SK-N-SH (cell line): ENCODE data around the gene N4BP3. TPM values are rescaled to one million over a fixed set of nuclear protein-coding genes. Genes with fewer than 3 reads are reported as not detected.

Experiments
- CTCF ChIA-PET: fragments of 300-600, 350-600 bp; formaldehyde crosslinking; extraction: SDS; loops from one replicate; lab custom pipeline; 2021; lab: Yijun Ruan, JAX
- POLR2A ChIA-PET: fragments of 350-600 bp; sonication (Branson Sonifier 250); formaldehyde crosslinking; extraction: SDS; loops from one replicate; lab custom pipeline; 2020; ENCODE audit warnings: antibody characterized with exemption, inconsistent platforms; lab: Yijun Ruan, JAX
- DNase-seq: peaks from one replicate; pipeline ENCODE4 v3.0.0; 2012
- H2AFZ ChIP-seq: fragments of 200-600 bp; sonication (generic); 2 replicates; pipeline ENCODE4 v1.8.1; 2016; ENCODE audit warnings: antibody characterized with exemption, mild to moderate bottlenecking, low read depth
- H3F3A ChIP-seq: fragments of 200-600 bp; sonication (generic); replicated peaks from 2 replicates; pipeline ENCODE3; 2016; ENCODE audit warnings: antibody characterized with exemption, mild to moderate bottlenecking; ENCODE audit not compliant: insufficient read depth
- H3K27ac ChIP-seq, 2 experiments: fragments of 200-500 bp in 1 of 2; fragments of 200-600 bp in 1 of 2; sonication (Bioruptor generic) in 1 of 2; sonication (generic), shearing (Covaris generic) in 1 of 2; 2 replicates each; pipeline versions ENCODE4 v1.5.1 to v1.6.1; 2014 to 2016; ENCODE audit warnings: low read depth in 2 of 2, inconsistent platforms in 1 of 2, low read length in 1 of 2, mild to moderate bottlenecking in 1 of 2, mixed read lengths in 1 of 2
- H3K27me3 ChIP-seq: fragments of 200-600 bp; sonication (generic), shearing (Covaris generic); 2 replicates; pipeline ENCODE4 v1.6.1; 2016; ENCODE audit warnings: mixed run types; ENCODE audit not compliant: insufficient read depth
- H3K36me3 ChIP-seq, 2 experiments: fragments of 200-500 bp in 1 of 2; fragments of 200-600 bp in 1 of 2; sonication (Bioruptor generic) in 1 of 2; sonication (generic) in 1 of 2; replicated peaks in 1 of 2; 2 replicates each; pipeline versions ENCODE3 to v1.5.1; 2014 to 2016; ENCODE audit warnings: low read length in 1 of 2, mild to moderate bottlenecking in 1 of 2; ENCODE audit not compliant: insufficient read depth in 2 of 2, control insufficient read depth in 1 of 2
- H3K4me1 ChIP-seq, 2 experiments: fragments of 200-500 bp in 1 of 2; fragments of 200-600 bp in 1 of 2; sonication (Bioruptor generic) in 1 of 2; sonication (generic), shearing (Covaris generic) in 1 of 2; 2 replicates each; pipeline versions ENCODE4 v1.5.1 to v1.6.1; 2014 to 2016; ENCODE audit warnings: low read depth in 1 of 2, low read length in 1 of 2, mixed run types in 1 of 2; ENCODE audit not compliant: insufficient read depth in 2 of 2, control insufficient read depth in 1 of 2
- H3K4me2 ChIP-seq: fragments of 200-600 bp; sonication (generic), shearing (Covaris generic); 2 replicates; pipeline ENCODE4 v1.6.1; 2017; ENCODE audit warnings: mixed run types
- H3K4me3 ChIP-seq, 2 experiments: fragments of 200-500 bp in 1 of 2; fragments of 200-600 bp in 1 of 2; sonication (Bioruptor generic) in 1 of 2; sonication (generic), shearing (Covaris generic) in 1 of 2; 2 replicates each; pipeline versions ENCODE4 v1.5.1 to v1.8.1; 2014 to 2016; ENCODE audit warnings: low read depth in 2 of 2, inconsistent platforms in 1 of 2, low read length in 1 of 2, mild to moderate bottlenecking in 1 of 2, mixed read lengths in 1 of 2, moderate library complexity in 1 of 2
- H3K79me2 ChIP-seq: fragments of 200-600 bp; sonication (generic); 2 replicates; pipeline ENCODE4 v1.8.1; 2017; ENCODE audit warnings: mild to moderate bottlenecking; ENCODE audit not compliant: insufficient read depth
- H3K9ac ChIP-seq: fragments of 200-600 bp; sonication (generic); 2 replicates; pipeline ENCODE4 v1.6.1; 2017; ENCODE audit warnings: mixed run types
- H3K9me2 ChIP-seq: fragments of 200-600 bp; sonication (generic); 2 replicates; pipeline ENCODE4 v1.6.1; 2017; ENCODE audit warnings: mixed run types
- H3K9me3 ChIP-seq: fragments of 200-600 bp; sonication (generic); 2 replicates; pipeline ENCODE4 v1.6.1; 2017; ENCODE audit warnings: mixed run types, mild to moderate bottlenecking, moderate library complexity
- H4K20me1 ChIP-seq: fragments of 200-600 bp; sonication (generic); 2 replicates; pipeline ENCODE4 v1.6.1; 2017; ENCODE audit warnings: mild to moderate bottlenecking, mixed run types; ENCODE audit not compliant: insufficient read depth
- EZH2phosphoT487 ChIP-seq: fragments of 200-600 bp; sonication (generic); IDR thresholded peaks from 2 replicates; pipeline ENCODE4 v1.6.1; 2017; ENCODE audit warnings: low read depth, mixed run types, mild to moderate bottlenecking, antibody characterized with exemption, moderate library complexity, borderline replicate concordance
- FOSL2 ChIP-seq: IDR thresholded peaks from 2 replicates; pipeline ENCODE4 v1.4.0; 2012; ENCODE audit warnings: low read depth, mild to moderate bottlenecking, moderate library complexity, borderline replicate concordance
- FOXJ3 ChIP-seq: sonication (generic); formaldehyde crosslinking; IDR thresholded peaks from 2 replicates; pipeline ENCODE4 v1.5.1; 2020; ENCODE audit warnings: mild to moderate bottlenecking, missing genetic modification reagents
- FOXM1 ChIP-seq: IDR thresholded peaks from 2 replicates; pipeline ENCODE4 v1.4.0; 2012; ENCODE audit warnings: low read depth, mild to moderate bottlenecking
- GATA2 ChIP-seq: sonication (generic); formaldehyde crosslinking; IDR thresholded peaks from 2 replicates; pipeline ENCODE4 v1.5.0; 2020; ENCODE audit warnings: mild to moderate bottlenecking, missing genetic modification reagents
- IRF3 ChIP-seq: fragments of 150-350 bp; IDR thresholded peaks from 2 replicates; pipeline ENCODE4 v1.6.1; 2016; ENCODE audit warnings: mild to moderate bottlenecking, low read depth, low read length
- JUND ChIP-seq: IDR thresholded peaks from 2 replicates; pipeline ENCODE4 v1.4.0; 2012
- MEF2A ChIP-seq: IDR thresholded peaks from 2 replicates; pipeline ENCODE4 v1.4.0; 2012; ENCODE audit warnings: low read depth, borderline replicate concordance
- MXI1 ChIP-seq: IDR thresholded peaks from 2 replicates; pipeline ENCODE4 v1.6.1; 2012; ENCODE audit warnings: mild to moderate bottlenecking, low read depth, low read length, improper control_type of control experiment
- NFIC ChIP-seq: IDR thresholded peaks from 2 replicates; pipeline ENCODE4 v1.4.0; 2012; ENCODE audit warnings: borderline replicate concordance
- NRF1 ChIP-seq: IDR thresholded peaks from 2 replicates; pipeline ENCODE4 v1.6.1; 2012; ENCODE audit warnings: low read depth, mild to moderate bottlenecking, low read length
- POLR2AphosphoS5 ChIP-seq: IDR thresholded peaks from 2 replicates; pipeline ENCODE4 v1.6.1; 2012; ENCODE audit warnings: low read depth, low read length
- REST ChIP-seq: IDR thresholded peaks from 2 replicates; pipeline ENCODE4 v1.6.1; 2012; ENCODE audit warnings: mild to moderate bottlenecking, low read depth, low read length, moderate library complexity
- RXRA ChIP-seq: IDR thresholded peaks from 2 replicates; pipeline ENCODE4 v1.4.0; 2012; ENCODE audit warnings: low read depth, mild to moderate bottlenecking, borderline replicate concordance
- SIN3A ChIP-seq: IDR thresholded peaks from 2 replicates; pipeline ENCODE4 v1.6.1; 2012; ENCODE audit warnings: low read depth, mild to moderate bottlenecking, low read length, moderate library complexity, borderline replicate concordance
- SMC3 ChIP-seq: IDR thresholded peaks from 2 replicates; pipeline ENCODE4 v1.6.1; 2012; ENCODE audit warnings: low read depth, low read length, improper control_type of control experiment
- TAF1 ChIP-seq: IDR thresholded peaks from 2 replicates; pipeline ENCODE4 v1.6.1; 2012; ENCODE audit warnings: low read depth, mild to moderate bottlenecking, low read length, moderate library complexity, borderline replicate concordance
- TEAD4 ChIP-seq: IDR thresholded peaks from 2 replicates; pipeline ENCODE4 v1.4.0; 2012; ENCODE audit warnings: mild to moderate bottlenecking, borderline replicate concordance; ENCODE audit not compliant: insufficient read depth
- USF1 ChIP-seq: IDR thresholded peaks from 2 replicates; pipeline ENCODE4 v1.4.0; 2012; ENCODE audit warnings: low read depth, borderline replicate concordance
- YY1 ChIP-seq: IDR thresholded peaks from 2 replicates; pipeline ENCODE4 v1.4.0; 2012; ENCODE audit warnings: low read depth, mild to moderate bottlenecking
- WGBS: methylation state at CpG from one replicate; pipeline ENCODE4 v1.1.6; 2017; ENCODE audit warnings: low lambda C conversion rate; 5-methylcytosine and 5-hydroxymethylcytosine counted together
- polyA plus RNA-seq, 3 experiments: library from polyadenylated mRNA; depleted of rRNA; stranded (reverse); fragments of >200 nt; gene quantifications; 2 replicates each; pipeline ENCODE4 v1.2.3, GENCODE V29; 2012

N4BP3 gene
- polyA plus RNA-seq, 1 of the 3 experiments (the other 2 are of a cell fraction), result 0.28 TPM

DNA sequence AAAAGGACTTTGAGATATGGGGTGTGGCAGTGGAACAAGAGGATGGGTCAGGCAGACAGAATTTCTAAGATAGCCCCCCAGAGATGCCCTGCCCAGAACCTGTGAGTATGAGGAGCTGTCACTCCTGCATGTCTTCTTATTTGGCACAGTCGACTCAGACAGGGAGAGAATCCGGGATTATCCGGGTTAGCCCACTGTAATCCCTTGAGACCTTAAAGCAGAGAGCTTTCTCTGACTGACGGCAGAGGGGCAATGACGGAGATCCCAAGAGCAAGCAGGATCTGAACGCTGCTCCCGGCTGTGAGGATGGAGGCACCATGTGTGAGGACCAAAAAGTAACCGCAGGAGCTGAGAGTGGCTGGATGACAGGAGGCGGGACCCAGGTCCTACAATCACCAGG lies 49.1 kb downstream of the N4BP3 start:
- Histone ChIP-seq H3K9ac (no peak overlapping the region), H4K20me1 (no peaks in the 10 kb centered on the region), H3K27ac (no peak overlapping the region), H3K4me3 (no peak overlapping the region), H3K9me2 (no peaks in the 10 kb centered on the region), H3K4me2 (no peak overlapping the region), H3K27me3 (no peaks in the 10 kb centered on the region), H3K79me2 (no peaks in the 10 kb centered on the region), H3F3A (no peaks in the 10 kb centered on the region), H2AFZ (no peak overlapping the region), H3K36me3 (no peaks in the 10 kb centered on the region), H3K4me1 (peaks cover 0 to 8% of the 10 kb centered on the region in 2 experiments; a peak in 1 of 4 replicates), H3K9me3 (no peaks in the 10 kb centered on the region)
- CTCF ChIA-PET, result interaction anchor here (1.0 to 3.2 kb wide), 5 partner anchors 9 to 100 kb away, joined by 3 to 59 read pairs (median 5); partner anchors contain the start of gene NHP2
- 80% methylated on average over 9 of the region's 9 CpGs for WGBS
- no peak for DNase-seq
- TF ChIP-seq MXI1 (no peak), POLR2AphosphoS5 (no peak), TEAD4 (no peak), NRF1 (no peak), MEF2A (no peak), REST (no peak), RXRA (no peak), YY1 (no peak), GATA2 (CRISPR knock-in tag) (no peak), NFIC (no peak), FOXJ3 (no peak), JUND (no peak), IRF3 (no peak), FOSL2 (no peak), FOXM1 (no peak), TAF1 (no peak), SMC3 (no peak), SIN3A (no peak), EZH2phosphoT487 (no peak), USF1 (no peak)
- POLR2A ChIA-PET, result interaction anchor here (0.9 kb wide), 1 partner anchor 9 kb away, joined by 3 read pairs; the partner anchor contains the start of gene NHP2
